Measurements from ENCODE around the gene LRRC3. TPM values are rescaled to one million over a fixed set of nuclear protein-coding genes. Genes with fewer than 3 reads are reported as not detected.

Gene LRRC3
- total RNA-seq (2021) (0.35 and 0.48 TPM in 2 replicates), Bru-seq, nascent RNA (percentile 23 among the genes with signal in this experiment), BruChase-seq, experiment 1, labeled RNA remaining after a 2-hour chase (percentile 24 among the genes with signal in this experiment), BruChase-seq, experiment 2, labeled RNA remaining after a 6-hour chase (percentile 30 among the genes with signal in this experiment)
- long read RNA-seq, full-length matches to known transcripts: 1 of 2 reads
- long read RNA-seq, partial matches to known transcripts: 0 of 2 reads
- long read RNA-seq, other reads (novel, unspliced or antisense): 1 of 2 reads

- no peaks in the 10 kb centered on the region for H4K20me1 ChIP-seq (ENCODE audit: insufficient read depth)
- intact Hi-C loops (cut with micrococcal nuclease; ENCODE audit: unreplicated experiment): no loop called here
- H3K27me3 ChIP-seq (ENCODE audit: insufficient read depth, low read depth): peaks cover 38% of the 10 kb centered on the region
- BruUV-seq (replicated peaks): no TSS peak
- no peak within 1 kb of the TSS for H3K4me2 ChIP-seq
- POLR2A ChIA-PET (ENCODE audit: unreplicated experiment): no interaction called here
- H3K27ac ChIP-seq: no peak within 1 kb of the TSS
- H3K79me2 ChIP-seq (ENCODE audit: low read depth): no peaks in the 10 kb centered on the region
- H2AFZ ChIP-seq: no peak within 1 kb of the TSS
- H3F3A ChIP-seq (ENCODE audit: insufficient read depth, low read depth): no peaks in the 10 kb centered on the region
- H3K9me3 ChIP-seq (ENCODE audit: insufficient read depth, low read depth): no peaks in the 10 kb centered on the region
- no peak for TF ChIP-seq EZH2 (IDR thresholded peaks at IDR 0.05; ENCODE audit: low read depth)
- TF ChIP-seq CTCF (conservative IDR thresholded peaks at IDR 0.05): no peak
- peak in 1 of 2 experiments; percentile 19 for DNase-seq
- no peak within 1 kb of the TSS for H3K4me3 ChIP-seq
- H3K9me2 ChIP-seq (ENCODE audit: insufficient read depth): no peaks in the 10 kb centered on the region
- CTCF ChIA-PET: no interaction called here
- no peaks in the 10 kb centered on the region for H3K4me1 ChIP-seq (replicated peaks; ENCODE audit: insufficient read depth)
- no peaks in the 10 kb centered on the region for H3K36me3 ChIP-seq (ENCODE audit: low read depth)
These were observed at the start of gene LRRC3 for GRCh38 chr21:44454747-44455523. Gene LRRC3 (plus strand): TSS chr21:44455510. CDS start chr21:44456645, 1,135 bp downstream.

GRCh38 chr21:44405948-44406872, 49.1 kb upstream of the LRRC3 start:
- Histone ChIP-seq H3K27ac (no peak overlapping the region), H3K9me3 (ENCODE audit: insufficient read depth, low read depth) (no peaks in the 10 kb centered on the region), H3K36me3 (ENCODE audit: low read depth) (no peaks in the 10 kb centered on the region), H2AFZ (no peak overlapping the region), H3K9me2 (ENCODE audit: insufficient read depth) (no peaks in the 10 kb centered on the region), H3K79me2 (ENCODE audit: low read depth) (no peaks in the 10 kb centered on the region), H4K20me1 (ENCODE audit: insufficient read depth) (no peaks in the 10 kb centered on the region), H3K27me3 (ENCODE audit: insufficient read depth, low read depth) (no peaks in the 10 kb centered on the region), H3K4me3 (no peak overlapping the region), H3K4me2 (no peak overlapping the region), H3F3A (ENCODE audit: insufficient read depth, low read depth) (peaks cover 11% of the 10 kb centered on the region), H3K4me1 (replicated peaks; ENCODE audit: insufficient read depth) (no peaks in the 10 kb centered on the region)
- TF ChIP-seq EZH2 (IDR thresholded peaks at IDR 0.05; ENCODE audit: low read depth) (no peak), CTCF (conservative IDR thresholded peaks at IDR 0.05) (no peak)
- CTCF ChIA-PET: no interaction called here
- peak in 1 of 2 experiments; percentile 39 for DNase-seq
- intact Hi-C loops (cut with micrococcal nuclease; ENCODE audit: unreplicated experiment): no loop called here
- POLR2A ChIA-PET (ENCODE audit: unreplicated experiment): no interaction called here
- BruUV-seq (replicated peaks): no TSS peak

GRCh38 chr21:44406953-44407352, 48.4 kb upstream of the LRRC3 start:
- intact Hi-C loops (cut with micrococcal nuclease; ENCODE audit: unreplicated experiment): no loop called here
- CTCF ChIA-PET: no interaction called here

More at GRCh38 chr21:44406953-44407352, 48.4 kb upstream of the LRRC3 start:
- Histone ChIP-seq H3F3A (ENCODE audit: insufficient read depth, low read depth) (peaks cover 11% of the 10 kb centered on the region), H3K9me2 (ENCODE audit: insufficient read depth) (no peaks in the 10 kb centered on the region), H3K4me1 (replicated peaks; ENCODE audit: insufficient read depth) (no peaks in the 10 kb centered on the region), H3K9me3 (ENCODE audit: insufficient read depth, low read depth) (no peaks in the 10 kb centered on the region), H3K27me3 (ENCODE audit: insufficient read depth, low read depth) (no peaks in the 10 kb centered on the region), H3K79me2 (ENCODE audit: low read depth) (no peaks in the 10 kb centered on the region), H4K20me1 (ENCODE audit: insufficient read depth) (no peaks in the 10 kb centered on the region), H3K4me2 (no peak overlapping the region), H3K36me3 (ENCODE audit: low read depth) (no peaks in the 10 kb centered on the region), H2AFZ (no peak overlapping the region), H3K4me3 (no peak overlapping the region), H3K27ac (no peak overlapping the region)
- no peak for DNase-seq
- POLR2A ChIA-PET (ENCODE audit: unreplicated experiment): no interaction called here
- no peak for TF ChIP-seq EZH2 (IDR thresholded peaks at IDR 0.05; ENCODE audit: low read depth)
- TF ChIP-seq CTCF (conservative IDR thresholded peaks at IDR 0.05): no peak
- BruUV-seq (replicated peaks): no TSS peak
